ENCODE data around the gene PPP4R3A.
"Not testable (repeated sequence)": the region's sequence is repeated elsewhere in the genome, so short reads cannot be mapped to it uniquely, and the experiment has no call there.

Gene PPP4R3A

GRCh38 chr14:91503000-91503504 lies 7.1 kb downstream of the PPP4R3A start:
- DNase-seq (ENCODE audit: low spot score): no peak

GRCh38 chr14:91501951-91502930 lies 7.9 kb downstream of the PPP4R3A start:
- no peak for DNase-seq (ENCODE audit: low spot score)

GRCh38 chr14:91501348-91501747 lies 8.8 kb downstream of the PPP4R3A start:
- no peak for DNase-seq (ENCODE audit: low spot score)

- DNase-seq (ENCODE audit: low spot score): no peak
Measured at GRCh38 chr14:91496790-91497189, 13.3 kb downstream of the PPP4R3A start.

GRCh38 chr14:91494392-91495065 lies 15.6 kb downstream of the PPP4R3A start:
- not testable (repeated sequence) for DNase-seq (ENCODE audit: low spot score)

- no peak for DNase-seq (ENCODE audit: low spot score)
Measured at GRCh38 chr14:91493169-91493568, 16.9 kb downstream of the PPP4R3A start.

GRCh38 chr14:91484744-91485143 lies 25.4 kb downstream of the PPP4R3A start:
- no peak for DNase-seq (ENCODE audit: low spot score)

- no peak for DNase-seq (ENCODE audit: low spot score)
Measured at GRCh38 chr14:91484186-91484585, 25.9 kb downstream of the PPP4R3A start.

GRCh38 chr14:91482263-91483013 lies 27.7 kb downstream of the PPP4R3A start:
- DNase-seq (ENCODE audit: low spot score): no peak

- DNase-seq (ENCODE audit: low spot score): no peak
Measured at GRCh38 chr14:91477388-91477787, 32.7 kb downstream of the PPP4R3A start.

- no peak for DNase-seq (ENCODE audit: low spot score)
Measured at GRCh38 chr14:91473046-91473445, 37.1 kb downstream of the PPP4R3A start.

- no peak for DNase-seq (ENCODE audit: low spot score)
Measured at GRCh38 chr14:91470216-91470615, 39.9 kb downstream of the PPP4R3A start.

GRCh38 chr14:91466192-91466591 lies 43.9 kb downstream of the PPP4R3A start:
- DNase-seq (ENCODE audit: low spot score): no peak

- DNase-seq (ENCODE audit: low spot score): no peak
Measured at GRCh38 chr14:91464615-91465205, 45.4 kb downstream of the PPP4R3A start.

GRCh38 chr14:91458612-91459011 lies 51.5 kb downstream of the PPP4R3A start:
- no peak for DNase-seq (ENCODE audit: low spot score)

- DNase-seq (ENCODE audit: low spot score): no peak
Measured at GRCh38 chr14:91456283-91456682, 53.8 kb downstream of the PPP4R3A start.

GRCh38 chr14:91454580-91454979 lies 55.5 kb downstream of the PPP4R3A start:
- DNase-seq (ENCODE audit: low spot score): no peak

GRCh38 chr14:91454155-91454554 lies 56.0 kb downstream of the PPP4R3A start:
- no peak for DNase-seq (ENCODE audit: low spot score)

- no peak for DNase-seq (ENCODE audit: low spot score)
Measured at GRCh38 chr14:91453744-91454143, 56.4 kb downstream of the PPP4R3A start.

GRCh38 chr14:91444335-91445020 lies 65.6 kb downstream of the PPP4R3A start:
- no peak for DNase-seq (ENCODE audit: low spot score)

- DNase-seq (ENCODE audit: low spot score): no peak
Measured at GRCh38 chr14:91439345-91439744, 70.8 kb downstream of the PPP4R3A start.
